K562 (cell line): ENCODE data around the gene ABHD16A. TPM values are rescaled to one million over a fixed set of nuclear protein-coding genes. Genes with fewer than 3 reads are reported as not detected.

Experiments used
- BMI1 ChIP-seq: fragments of 150-350 bp; IDR thresholded peaks from 2 replicates; pipeline ENCODE4 v1.6.1; 2014; ENCODE audit warnings: low read length
- BRD4 ChIP-seq: fragments of 200-600 bp; sonication (generic); IDR thresholded peaks from 2 replicates; pipeline ENCODE4 v1.6.1; 2017; ENCODE audit warnings: inconsistent platforms
- CBX2 ChIP-seq: fragments of 200-600 bp; sonication (generic); IDR thresholded peaks from one replicate; pipeline ENCODE4 v1.6.1; 2012; ENCODE audit warnings: mild to moderate bottlenecking, low read length, inconsistent platforms; ENCODE audit not compliant: insufficient read depth, poor library complexity, severe bottlenecking
- CEBPB ChIP-seq: fragments of 450-650 bp; IDR thresholded peaks from 2 replicates; pipeline ENCODE4 v1.6.1; 2016; ENCODE audit warnings: missing genetic modification characterization, missing compliant biosample characterization
- DDX20 ChIP-seq: fragments of 450-650 bp; IDR thresholded peaks from 2 replicates; pipeline ENCODE4 v1.6.1; 2016; ENCODE audit warnings: missing genetic modification characterization, low read depth, mild to moderate bottlenecking, missing compliant biosample characterization, moderate library complexity
- E2F3 ChIP-seq: fragments of 250-450 bp; sonication (Bioruptor Pico); IDR thresholded peaks from 2 replicates; pipeline ENCODE4 v1.4.0; 2020; ENCODE audit warnings: mild to moderate bottlenecking
- EHMT2 ChIP-seq: fragments of 450-650 bp; IDR thresholded peaks from 2 replicates; pipeline ENCODE4 v1.6.1; 2018; ENCODE audit warnings: antibody characterized with exemption
- GTF2A2 ChIP-seq: IDR thresholded peaks from 2 replicates; pipeline ENCODE4 v1.6.1; 2016; ENCODE audit warnings: mild to moderate bottlenecking, missing genetic modification characterization, missing compliant biosample characterization
- MAFG ChIP-seq: fragments of 450-650 bp; conservative IDR thresholded peaks from 2 replicates; pipeline ENCODE4 v1.6.1; 2016; ENCODE audit warnings: missing genetic modification characterization, missing compliant biosample characterization
- MYNN ChIP-seq, 2 experiments: sonication (generic); formaldehyde crosslinking in 1 of 2; IDR thresholded peaks; 2 replicates each; pipeline versions ENCODE4 v1.5.0 to v1.6.1; 2016 to 2020; ENCODE audit warnings: antibody characterized with exemption in 1 of 2, missing genetic modification reagents in 1 of 2
- NCOA4 ChIP-seq: fragments of 450-650 bp; IDR thresholded peaks from 2 replicates; pipeline ENCODE4 v1.6.1; 2018; ENCODE audit warnings: mild to moderate bottlenecking; ENCODE audit not compliant: partially characterized antibody
- PHB2 ChIP-seq: fragments of 450-650 bp; IDR thresholded peaks from 2 replicates; pipeline ENCODE4 v1.6.1; 2017; ENCODE audit warnings: low read depth
- PPARD ChIP-seq: fragments of 250-450 bp; sonication (Bioruptor Pico); IDR thresholded peaks from 2 replicates; pipeline ENCODE4 v1.8.0; 2022; ENCODE audit warnings: inconsistent platforms, mild to moderate bottlenecking, moderate library complexity
- PURB ChIP-seq: sonication (generic); formaldehyde crosslinking; IDR thresholded peaks from 2 replicates; pipeline ENCODE4 v1.9.0; 2021; ENCODE audit warnings: low read depth, mild to moderate bottlenecking, missing genetic modification reagents
- RBM25 ChIP-seq: fragments of 200-400 bp; formaldehyde crosslinking; IDR thresholded peaks from 2 replicates; pipeline ENCODE4 v1.6.1; 2018; ENCODE audit warnings: low read length, low read depth, moderate library complexity; ENCODE audit not compliant: severe bottlenecking
- SP2 ChIP-seq: IDR thresholded peaks from 2 replicates; pipeline ENCODE4 v1.6.1; 2011; ENCODE audit warnings: mild to moderate bottlenecking, low read depth, low read length, moderate library complexity; ENCODE audit not compliant: poor library complexity, severe bottlenecking; ENCODE audit errors: extremely low read depth
- SRSF3 ChIP-seq: fragments of 200-400 bp; formaldehyde crosslinking; IDR thresholded peaks from 2 replicates; pipeline ENCODE4 v1.6.1; 2016; ENCODE audit warnings: mild to moderate bottlenecking, low read length, moderate library complexity; ENCODE audit not compliant: insufficient read depth
- TAF1 ChIP-seq: IDR thresholded peaks from 2 replicates; pipeline ENCODE4 v1.6.1; 2011; ENCODE audit warnings: mild to moderate bottlenecking, low read length, moderate library complexity; ENCODE audit not compliant: insufficient read depth, control insufficient read depth, severe bottlenecking; ENCODE audit errors: extremely low read depth
- TOE1 ChIP-seq, 2 experiments: fragments of 450-650 bp in 1 of 2; sonication (generic) in 1 of 2; formaldehyde crosslinking in 1 of 2; IDR thresholded peaks; 2 replicates each; pipeline versions ENCODE4 v1.7.1 to v1.8.0; 2016 to 2022; ENCODE audit warnings: borderline replicate concordance in 2 of 2, mild to moderate bottlenecking in 2 of 2, antibody characterized with exemption in 1 of 2, inconsistent platforms in 1 of 2, low read depth in 1 of 2, missing genetic modification reagents in 1 of 2, moderate library complexity in 1 of 2
- ZNF12 ChIP-seq: sonication (generic); formaldehyde crosslinking; IDR thresholded peaks from 2 replicates; pipeline ENCODE4 v1.4.0; 2020; ENCODE audit warnings: mild to moderate bottlenecking, missing genetic modification reagents
- ZNF184 ChIP-seq: sonication (generic); formaldehyde crosslinking; IDR thresholded peaks from 2 replicates; pipeline ENCODE4 v1.5.0; 2020; ENCODE audit warnings: missing genetic modification reagents
- ZSCAN32 ChIP-seq: fragments of 450-650 bp; formaldehyde crosslinking; IDR thresholded peaks from 2 replicates; pipeline ENCODE4 v1.4.0; 2020; ENCODE audit warnings: mild to moderate bottlenecking, moderate library complexity
- polyA plus RNA-seq, 8 experiments: library from polyadenylated mRNA; depleted of rRNA in 4 of 8; stranded (reverse) in 5 of 8; unstranded in 3 of 8; fragments of >200 nt; fragmentation: Nextera tagmentation in 2 of 8; fragmentation: Illumina TruSeq in 1 of 8; extraction: Ambion mirVana in 2 of 8; extraction: Trizol in 1 of 8; gene quantifications; 2 replicates each; pipeline versions ENCODE4 v1.2.1 to v1.2.3, GENCODE V29; 2011 to 2014; ENCODE audit warnings: inconsistent platforms in 1 of 8, missing spikeins in 1 of 8
- total RNA-seq, 7 experiments: library from RNA; depleted of rRNA in 6 of 7; stranded (reverse); fragments of >200 nt in 6 of 7; fragmentation: Illumina TruSeq in 2 of 7; extraction: Trizol in 2 of 7; gene quantifications; 2 replicates each; pipeline versions ENCODE4 v1.2.1 to v1.2.3, GENCODE V29; 2011 to 2021; ENCODE audit warnings: low replicate concordance in 1 of 7
- TF ChIP-seq, protein P1 (sequence below): fragments of 450-650 bp; formaldehyde crosslinking; IDR thresholded peaks from 2 replicates; pipeline ENCODE4 v1.4.0; 2020; ENCODE audit warnings: mild to moderate bottlenecking, moderate library complexity
- TF ChIP-seq, protein P2 (sequence below): sonication (generic); formaldehyde crosslinking; IDR thresholded peaks from 2 replicates; pipeline ENCODE4 v1.8.0; 2022; ENCODE audit warnings: missing genetic modification reagents, mild to moderate bottlenecking, moderate library complexity, borderline replicate concordance
- TF ChIP-seq, protein P3 (sequence below), 2 experiments: fragments of 450-650 bp in 1 of 2; sonication (generic) in 1 of 2; formaldehyde crosslinking in 1 of 2; IDR thresholded peaks in 1 of 2; conservative IDR thresholded peaks in 1 of 2; 2 replicates each; pipeline versions ENCODE4 v1.6.1 to v1.8.1; 2016 to 2023; ENCODE audit warnings: mild to moderate bottlenecking in 2 of 2, moderate library complexity in 2 of 2, inconsistent platforms in 1 of 2, missing genetic modification reagents in 1 of 2

Gene ABHD16A
- total and polyA plus RNA-seq, 9 of the 15 experiments (the other 6 are each of a cell fraction or from before 2014, with no cell fraction given) = 25.8 to 120 (median 81.6) TPM

DNA sequence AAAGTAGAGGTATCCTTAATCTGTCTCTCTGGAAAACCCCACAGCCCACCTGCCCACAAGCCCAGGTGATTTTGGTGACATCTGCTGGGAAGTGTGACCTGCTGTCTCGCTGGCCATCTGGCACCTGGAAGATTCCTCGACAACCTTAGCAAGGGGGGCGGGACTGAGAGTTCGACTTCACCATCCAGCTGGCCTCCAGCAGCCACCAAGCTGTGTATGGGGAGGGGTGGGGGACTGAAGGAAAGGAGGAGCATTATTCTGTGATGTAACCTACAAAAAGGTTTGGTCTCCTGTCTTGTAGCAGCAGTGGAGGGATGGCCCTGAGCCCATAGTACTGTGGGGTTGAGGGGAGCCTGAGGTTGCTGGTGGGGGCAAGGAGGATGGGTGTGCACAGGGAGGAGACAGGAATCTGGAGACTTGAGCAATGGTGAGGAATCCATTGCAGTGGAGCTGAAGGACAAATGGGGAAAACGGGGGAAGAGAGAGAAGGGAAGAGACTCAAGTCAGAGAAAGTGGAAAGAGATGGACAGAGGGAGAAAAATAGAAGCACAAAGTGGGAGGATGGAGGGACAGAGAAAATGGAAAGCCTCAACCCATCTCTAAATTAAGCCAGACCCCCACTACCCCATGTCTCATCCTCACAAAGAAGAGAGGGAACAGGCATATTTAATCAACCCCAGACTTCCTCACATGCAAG, 7.5 kb upstream of the ABHD16A start (continued):
- TF ChIP-seq PHB2 = 0 out of 2 replicates have a peak, but pooled peaks have one; percentile 38
- TF ChIP-seq ZNF12 (CRISPR knock-in tag) = no peak
- TF ChIP-seq, protein P1, sequence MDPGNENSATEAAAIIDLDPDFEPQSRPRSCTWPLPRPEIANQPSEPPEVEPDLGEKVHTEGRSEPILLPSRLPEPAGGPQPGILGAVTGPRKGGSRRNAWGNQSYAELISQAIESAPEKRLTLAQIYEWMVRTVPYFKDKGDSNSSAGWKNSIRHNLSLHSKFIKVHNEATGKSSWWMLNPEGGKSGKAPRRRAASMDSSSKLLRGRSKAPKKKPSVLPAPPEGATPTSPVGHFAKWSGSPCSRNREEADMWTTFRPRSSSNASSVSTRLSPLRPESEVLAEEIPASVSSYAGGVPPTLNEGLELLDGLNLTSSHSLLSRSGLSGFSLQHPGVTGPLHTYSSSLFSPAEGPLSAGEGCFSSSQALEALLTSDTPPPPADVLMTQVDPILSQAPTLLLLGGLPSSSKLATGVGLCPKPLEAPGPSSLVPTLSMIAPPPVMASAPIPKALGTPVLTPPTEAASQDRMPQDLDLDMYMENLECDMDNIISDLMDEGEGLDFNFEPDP (CRISPR knock-in tag) = no peak
- no peak for TF ChIP-seq MYNN (IDR thresholded peaks at IDR 0.05)
- TF ChIP-seq MYNN (CRISPR knock-in tag; IDR thresholded peaks at IDR 0.05) = no peak
- no peak for TF ChIP-seq MAFG (tag)
- TF ChIP-seq PPARD (CRISPR knock-in tag) = no peak
- TF ChIP-seq E2F3 (CRISPR knock-in tag) = no peak
- no peak for TF ChIP-seq RBM25
- TF ChIP-seq ZNF184 = no peak
- TF ChIP-seq PURB (CRISPR knock-in tag) = no peak
- TF ChIP-seq EHMT2 = 0 out of 2 replicates have a peak, but pooled peaks have one; percentile 37
- no peak for TF ChIP-seq TOE1 (IDR thresholded peaks at IDR 0.05; ENCODE audit: borderline replicate concordance)
- TF ChIP-seq TOE1 (CRISPR knock-in tag; IDR thresholded peaks at IDR 0.05; ENCODE audit: borderline replicate concordance, low read depth) = no peak
- TF ChIP-seq NCOA4 = peak; percentile 35
- no peak for TF ChIP-seq BRD4
- no peak for TF ChIP-seq GTF2A2 (tag)
- TF ChIP-seq BMI1 = no peak
- no peak for TF ChIP-seq SP2
- TF ChIP-seq TAF1 = no peak
- TF ChIP-seq, protein P2, sequence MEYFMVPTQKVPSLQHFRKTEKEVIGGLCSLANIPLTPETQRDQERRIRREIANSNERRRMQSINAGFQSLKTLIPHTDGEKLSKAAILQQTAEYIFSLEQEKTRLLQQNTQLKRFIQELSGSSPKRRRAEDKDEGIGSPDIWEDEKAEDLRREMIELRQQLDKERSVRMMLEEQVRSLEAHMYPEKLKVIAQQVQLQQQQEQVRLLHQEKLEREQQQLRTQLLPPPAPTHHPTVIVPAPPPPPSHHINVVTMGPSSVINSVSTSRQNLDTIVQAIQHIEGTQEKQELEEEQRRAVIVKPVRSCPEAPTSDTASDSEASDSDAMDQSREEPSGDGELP (CRISPR knock-in tag) = no peak; the same call in 1 of the 2 replicates
- TF ChIP-seq ZSCAN32 (CRISPR knock-in tag) = no peak
- TF ChIP-seq CBX2 = no peak
- 0 out of 2 replicates have a peak, but pooled peaks have one; percentile 16 for TF ChIP-seq CEBPB (tag)
- TF ChIP-seq SRSF3 = no peak
- TF ChIP-seq, protein P3, sequence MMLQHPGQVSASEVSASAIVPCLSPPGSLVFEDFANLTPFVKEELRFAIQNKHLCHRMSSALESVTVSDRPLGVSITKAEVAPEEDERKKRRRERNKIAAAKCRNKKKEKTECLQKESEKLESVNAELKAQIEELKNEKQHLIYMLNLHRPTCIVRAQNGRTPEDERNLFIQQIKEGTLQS (IDR thresholded peaks at IDR 0.05) = no peak
- TF ChIP-seq, protein P3 (CRISPR knock-in tag; conservative IDR thresholded peaks at IDR 0.05) = no peak
- TF ChIP-seq DDX20 = no peak
